CD14-positive monocyte (primary cell): Measurements from ENCODE around the gene PVALEF. TPM values are rescaled to one million over a fixed set of nuclear protein-coding genes. Genes with fewer than 3 reads are reported as not detected.

Experiments
- DNase-seq, 3 donors: peaks; one replicate each; pipeline ENCODE4 v3.0.0-alpha.2; 2011 to 2022
- H2AFZ ChIP-seq: 2 replicates; pipeline ENCODE4 v1.6.0; 2012; ENCODE audit warnings: mild to moderate bottlenecking, low read depth, low read length, inconsistent platforms; ENCODE audit not compliant: insufficient read depth, poor library complexity, severe bottlenecking
- H3K27ac ChIP-seq, 2 donors: 1 replicate in 1 of 2; 2 replicates in 1 of 2; pipeline ENCODE4 v1.5.1; 2012 to 2013; ENCODE audit warnings: low read length in 2 of 2, control low read depth in 1 of 2, inconsistent platforms in 1 of 2, low read depth in 1 of 2, mild to moderate bottlenecking in 1 of 2
- H3K27me3 ChIP-seq, 2 donors: one replicate each; pipeline versions ENCODE4 v1.6.0 to v1.6.1; 2011 to 2013; ENCODE audit warnings: low read length in 2 of 2; ENCODE audit not compliant: control insufficient read depth in 2 of 2, insufficient read depth in 2 of 2
- H3K36me3 ChIP-seq, 2 donors: replicated peaks in 1 of 2; 1 replicate in 1 of 2; 2 replicates in 1 of 2; pipeline versions ENCODE4 v1.5.1 to v1.6.1; 2012 to 2013; ENCODE audit warnings: low read length in 2 of 2, control low read depth in 1 of 2, inconsistent platforms in 1 of 2, mild to moderate bottlenecking in 1 of 2; ENCODE audit not compliant: insufficient read depth in 2 of 2, control insufficient read depth in 1 of 2
- H3K4me1 ChIP-seq, 2 donors: 1 replicate in 1 of 2; 2 replicates in 1 of 2; pipeline versions ENCODE4 v1.5.1 to v1.6.1; 2012 to 2013; ENCODE audit warnings: low read length in 2 of 2, control low read depth in 1 of 2, inconsistent platforms in 1 of 2, mild to moderate bottlenecking in 1 of 2, moderate library complexity in 1 of 2; ENCODE audit not compliant: insufficient read depth in 2 of 2, control insufficient read depth in 1 of 2
- H3K4me2 ChIP-seq: replicated peaks from 2 replicates; pipeline ENCODE3; 2012; ENCODE audit warnings: low read length, moderate library complexity, mild to moderate bottlenecking; ENCODE audit not compliant: poor library complexity, severe bottlenecking; ENCODE audit errors: extremely low read depth
- H3K4me3 ChIP-seq, 3 experiments: fragments of 200-600 bp in 1 of 3; sonication (generic) in 1 of 3; replicated peaks in 1 of 3; 1 replicate in 2 of 3; 2 replicates in 1 of 3; pipeline ENCODE4 v1.5.1; 2011 to 2013; ENCODE audit warnings: low read length in 3 of 3, mild to moderate bottlenecking in 3 of 3, control low read depth in 2 of 3, low read depth in 2 of 3, inconsistent platforms in 1 of 3, moderate library complexity in 1 of 3
- H3K79me2 ChIP-seq: 2 replicates; pipeline ENCODE4 v1.6.0; 2012; ENCODE audit warnings: mild to moderate bottlenecking, control low read depth, inconsistent platforms, low read length, moderate library complexity; ENCODE audit not compliant: insufficient read depth
- H3K9ac ChIP-seq: 2 replicates; pipeline ENCODE4 v1.6.0; 2017; ENCODE audit warnings: low read length, mild to moderate bottlenecking; ENCODE audit not compliant: insufficient read depth, poor library complexity, severe bottlenecking
- H3K9me3 ChIP-seq, 2 donors: replicated peaks in 1 of 2; 1 replicate in 1 of 2; 2 replicates in 1 of 2; pipeline versions ENCODE4 v1.5.1 to v1.6.1; 2012 to 2013; ENCODE audit warnings: low read length in 2 of 2, control low read depth in 1 of 2; ENCODE audit not compliant: control insufficient read depth in 1 of 2, insufficient read depth in 1 of 2
- H4K20me1 ChIP-seq: 2 replicates; pipeline ENCODE4 v1.6.0; 2012; ENCODE audit warnings: mild to moderate bottlenecking, low read length, control low read depth, moderate library complexity; ENCODE audit not compliant: insufficient read depth
- H3K27ac Mint-ChIP-seq, 7 donors: one replicate each; pipeline ENCODE4 v1.8.0; 2020; ENCODE audit warnings: mild to moderate bottlenecking in 7 of 7, mixed read lengths in 7 of 7, moderate library complexity in 6 of 7, inconsistent platforms in 2 of 7
- H3K27me3 Mint-ChIP-seq, 3 donors: one replicate each; pipeline ENCODE4 v1.8.0; 2021 to 2022; ENCODE audit warnings: low read depth in 3 of 3, mild to moderate bottlenecking in 3 of 3, mixed read lengths in 3 of 3, moderate library complexity in 3 of 3, inconsistent platforms in 1 of 3
- H3K36me3 Mint-ChIP-seq, 2 donors: one replicate each; pipeline ENCODE4 v1.8.0; 2020; ENCODE audit warnings: mixed read lengths in 2 of 2, inconsistent platforms in 1 of 2, mild to moderate bottlenecking in 1 of 2
- H3K4me1 Mint-ChIP-seq: one replicate; pipeline ENCODE4 v1.8.0; 2020; ENCODE audit warnings: mild to moderate bottlenecking, mixed read lengths
- H3K4me3 Mint-ChIP-seq, 2 donors: one replicate each; pipeline ENCODE4 v1.8.0; 2020; ENCODE audit warnings: mild to moderate bottlenecking in 2 of 2, mixed read lengths in 2 of 2, moderate library complexity in 1 of 2
- H3K9me3 Mint-ChIP-seq, 7 donors: one replicate each; pipeline ENCODE4 v1.8.0; 2020 to 2022; ENCODE audit warnings: mixed read lengths in 7 of 7, mild to moderate bottlenecking in 6 of 7, moderate library complexity in 6 of 7, inconsistent platforms in 2 of 7
- WGBS: methylation state at CpG from one replicate; pipeline ENCODE4 v1.1.5; 2013; ENCODE audit warnings: missing lambda C conversion rate; ENCODE audit not compliant: insufficient coverage; 5-methylcytosine and 5-hydroxymethylcytosine counted together
- intact Hi-C, 2 donors: fragments of 100-400 bp; cut with micrococcal nuclease; formaldehyde crosslinking; loops; one replicate each; pipeline versions ENCODE4 v1.15.0 to v1.15.1; 2023
- polyA plus RNA-seq, 3 donors: library from polyadenylated mRNA; depleted of rRNA in 1 of 3; unstranded in 2 of 3; stranded (reverse) in 1 of 3; fragments of 300-500 nt in 2 of 3; fragments of >200 nt in 1 of 3; fragmentation: Illumina TruSeq in 2 of 3; gene quantifications; 1 replicate in 2 of 3; 2 replicates in 1 of 3; pipeline ENCODE4 v1.2.3, GENCODE V29; 2012 to 2021
- TF ChIP-seq, protein P1 (sequence below): fragments of 200-600 bp; IDR thresholded peaks from one replicate; pipeline ENCODE4 v1.8.0; 2022; ENCODE audit warnings: antibody characterized with exemption, mild to moderate bottlenecking

PVALEF gene
- polyA plus RNA-seq, 3 donors: not detected

DNA sequence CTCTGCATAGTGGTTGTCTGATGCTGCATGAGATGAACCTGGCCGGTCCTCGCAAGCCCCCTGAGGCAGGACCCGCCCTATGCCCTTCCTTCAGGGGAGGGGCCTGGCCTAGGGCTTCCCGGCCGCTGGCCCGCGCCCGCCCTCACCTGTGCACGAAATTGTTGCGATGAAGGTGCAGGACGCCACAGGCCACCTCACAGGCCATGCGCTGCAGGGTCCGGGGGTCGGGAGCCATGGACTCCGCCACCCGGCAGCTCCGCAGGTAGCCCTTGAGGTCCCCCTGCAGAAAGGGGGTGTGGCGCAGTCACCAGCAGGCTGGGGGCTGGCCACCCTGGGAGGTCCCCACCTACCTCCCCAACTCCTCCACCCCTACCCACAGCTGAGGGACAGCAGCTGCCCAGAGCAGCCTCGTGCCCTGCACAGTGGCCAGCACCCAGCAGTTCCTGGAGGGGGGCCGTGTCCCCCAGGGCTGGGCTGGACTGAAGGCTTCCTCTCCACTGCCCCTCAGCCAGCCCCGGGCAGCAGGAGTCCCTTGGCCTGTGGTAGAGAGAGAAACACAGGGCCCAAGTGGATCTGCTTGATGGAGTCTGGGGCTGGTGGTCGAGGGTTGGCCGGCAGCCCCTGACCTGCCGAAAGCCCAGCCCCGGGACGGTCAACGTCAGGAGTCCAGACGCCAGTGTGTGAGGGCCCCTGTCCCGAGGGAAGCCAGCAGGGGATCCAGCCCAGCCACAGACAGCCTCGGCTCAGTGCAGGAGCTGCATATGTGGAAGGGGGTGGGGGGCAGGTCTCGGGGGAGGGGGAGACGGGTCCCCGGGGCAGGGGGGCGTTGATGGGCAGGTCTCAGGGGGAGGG lies 38.8 kb upstream of the PVALEF start:
- TF ChIP-seq, protein P1, sequence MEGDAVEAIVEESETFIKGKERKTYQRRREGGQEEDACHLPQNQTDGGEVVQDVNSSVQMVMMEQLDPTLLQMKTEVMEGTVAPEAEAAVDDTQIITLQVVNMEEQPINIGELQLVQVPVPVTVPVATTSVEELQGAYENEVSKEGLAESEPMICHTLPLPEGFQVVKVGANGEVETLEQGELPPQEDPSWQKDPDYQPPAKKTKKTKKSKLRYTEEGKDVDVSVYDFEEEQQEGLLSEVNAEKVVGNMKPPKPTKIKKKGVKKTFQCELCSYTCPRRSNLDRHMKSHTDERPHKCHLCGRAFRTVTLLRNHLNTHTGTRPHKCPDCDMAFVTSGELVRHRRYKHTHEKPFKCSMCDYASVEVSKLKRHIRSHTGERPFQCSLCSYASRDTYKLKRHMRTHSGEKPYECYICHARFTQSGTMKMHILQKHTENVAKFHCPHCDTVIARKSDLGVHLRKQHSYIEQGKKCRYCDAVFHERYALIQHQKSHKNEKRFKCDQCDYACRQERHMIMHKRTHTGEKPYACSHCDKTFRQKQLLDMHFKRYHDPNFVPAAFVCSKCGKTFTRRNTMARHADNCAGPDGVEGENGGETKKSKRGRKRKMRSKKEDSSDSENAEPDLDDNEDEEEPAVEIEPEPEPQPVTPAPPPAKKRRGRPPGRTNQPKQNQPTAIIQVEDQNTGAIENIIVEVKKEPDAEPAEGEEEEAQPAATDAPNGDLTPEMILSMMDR: no peak
- Histone ChIP-seq H3K4me2 (no peak overlapping the region), H3K4me3 (no peak overlapping the region), H3K27me3 (no peaks in the 10 kb centered on the region), H3K27ac (no peak overlapping the region), H3K4me1 (no peaks in the 10 kb centered on the region), H4K20me1 (peaks cover 20% of the 10 kb centered on the region), H3K36me3 (peaks cover 8 to 13% of the 10 kb centered on the region in 2 donors), H3K9me3 (no peaks in the 10 kb centered on the region), H2AFZ (no peak overlapping the region), H3K79me2 (no peaks in the 10 kb centered on the region), H3K9ac (no peak overlapping the region)
- intact Hi-C loops: no loop called here
- Mint-ChIP-seq H3K9me3 (peaks cover 0 to 4% (median 0%) of the 10 kb centered on the region in 7 donors), H3K4me3 (no peak overlapping the region), H3K27me3 (peaks cover 0 to 4% (median 0%) of the 10 kb centered on the region in 3 donors), H3K27ac (no peak overlapping the region), H3K4me1 (no peaks in the 10 kb centered on the region), H3K36me3 (peaks cover 9 to 13% of the 10 kb centered on the region in 2 donors)
- no peak for DNase-seq
- WGBS: 96% methylated on average over 15 of the region's 34 CpGs

DNA sequence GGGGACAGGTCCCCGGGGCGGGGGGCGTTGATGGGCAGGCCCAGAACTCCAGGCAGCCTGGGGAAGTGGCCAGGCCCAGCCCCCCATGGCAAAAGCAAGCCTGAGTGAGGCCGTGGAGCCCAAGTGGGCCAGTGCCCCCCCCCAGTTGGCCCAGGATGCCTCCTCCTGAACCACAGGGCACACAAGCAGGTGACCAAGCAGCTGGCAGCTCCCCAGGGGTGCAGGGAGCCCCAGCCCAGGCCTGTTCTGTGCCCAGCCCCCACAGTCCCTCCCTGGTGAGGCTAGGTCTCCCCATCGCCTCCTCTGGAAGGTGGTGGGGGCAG lies 38.2 kb upstream of the PVALEF start:
- DNase-seq: no peak
- Histone ChIP-seq H4K20me1 (peaks cover 26% of the 10 kb centered on the region), H3K4me3 (no peak overlapping the region), H2AFZ (no peak overlapping the region), H3K4me2 (no peak overlapping the region), H3K36me3 (peaks cover 6 to 13% of the 10 kb centered on the region in 2 donors), H3K79me2 (no peaks in the 10 kb centered on the region), H3K27me3 (no peaks in the 10 kb centered on the region), H3K4me1 (no peaks in the 10 kb centered on the region), H3K27ac (no peak overlapping the region), H3K9me3 (no peaks in the 10 kb centered on the region), H3K9ac (no peak overlapping the region)
- Mint-ChIP-seq H3K4me1 (no peaks in the 10 kb centered on the region), H3K9me3 (peaks cover 0 to 4% (median 0%) of the 10 kb centered on the region in 7 donors), H3K27me3 (peaks cover 0 to 5% (median 0%) of the 10 kb centered on the region in 3 donors), H3K27ac (no peak overlapping the region), H3K36me3 (peaks cover 9 to 13% of the 10 kb centered on the region in 2 donors), H3K4me3 (no peak overlapping the region)
- intact Hi-C loops: no loop called here
- TF ChIP-seq, protein P1: no peak
- WGBS: 100% methylated on average over 2 of the region's 5 CpGs
